Upper lobe of right lung (tissue), 1 donor: Measurements from ENCODE around the gene FEM1B. TPM values are rescaled to one million over a fixed set of nuclear protein-coding genes. Genes with fewer than 3 reads are reported as not detected.

ENCODE experiments used
- ATAC-seq: fragments of 200-7000 bp; cut with Tn5 transposase; one replicate; pipeline ENCODE4 v1.9.1; 2020; ENCODE audit warnings: mild to moderate bottlenecking, moderate library complexity
- DNase-seq: peaks from one replicate; pipeline ENCODE4 v3.0.0-alpha.2; 2020
- H3K27ac ChIP-seq: fragments of 200-600 bp; one replicate; pipeline ENCODE4 v1.8.0; 2022
- H3K27me3 ChIP-seq: fragments of 200-600 bp; one replicate; pipeline ENCODE4 v1.8.0; 2022; ENCODE audit warnings: mild to moderate bottlenecking
- H3K36me3 ChIP-seq: fragments of 200-600 bp; one replicate; pipeline ENCODE4 v1.8.0; 2022
- H3K4me1 ChIP-seq: fragments of 200-600 bp; one replicate; pipeline ENCODE4 v1.8.0; 2022
- H3K4me3 ChIP-seq: fragments of 200-600 bp; one replicate; pipeline ENCODE4 v1.8.0; 2022; ENCODE audit warnings: mild to moderate bottlenecking
- H3K9me3 ChIP-seq: fragments of 200-600 bp; one replicate; pipeline ENCODE4 v1.8.0; 2022
- CTCF ChIP-seq: fragments of 200-600 bp; IDR thresholded peaks from one replicate; pipeline ENCODE4 v1.8.0; 2022; ENCODE audit warnings: antibody characterized with exemption
- intact Hi-C: fragments of 100-400 bp; cut with DNase I; formaldehyde crosslinking; loops from one replicate; pipeline ENCODE4 v1.11.0; 2022
- total RNA-seq: library from RNA; stranded (reverse); fragmentation: NEBNext Ultra II Directional; extraction: Animal tissue kit (Norgen Biotek cat#: 25700); gene quantifications from one replicate; pipeline ENCODE4 v1.2.1, GENCODE V29; 2021
- donor health status: DM: no; HTN: yes; CAD: no; lungs with severe emphysema.

The FEM1B gene
- total RNA-seq, 1 donor from 2014 or later = 42.3 TPM

- no peak for TF ChIP-seq CTCF
- Histone ChIP-seq H3K36me3 (no peaks in the 10 kb centered on the region), H3K4me1 (peaks cover 19% of the 10 kb centered on the region), H3K27me3 (no peaks in the 10 kb centered on the region), H3K27ac (no peak overlapping the region), H3K4me3 (no peak overlapping the region), H3K9me3 (no peaks in the 10 kb centered on the region)
- ATAC-seq (no peak), DNase-seq (peak; percentile 59)
- intact Hi-C loops = no loop called here
Measured at GRCh38 chr15:68332266-68332665, 54.7 kb downstream of the FEM1B start.

GRCh38 chr15:68333775-68334470 lies 56.4 kb downstream of the FEM1B start:
- H3K9me3 ChIP-seq = no peaks in the 10 kb centered on the region
- DNase-seq (peak; percentile 81), ATAC-seq (peak; percentile 75)
- intact Hi-C loops = no loop called here
- TF ChIP-seq CTCF = no peak
- H3K27ac ChIP-seq = peak overlapping the region; percentile 6
- H3K4me3 ChIP-seq = no peak overlapping the region
- H3K36me3 ChIP-seq = no peaks in the 10 kb centered on the region
- no peaks in the 10 kb centered on the region for H3K27me3 ChIP-seq
- H3K4me1 ChIP-seq = peaks cover 19% of the 10 kb centered on the region

GRCh38 chr15:68334661-68335124 lies 57.1 kb downstream of the FEM1B start:
- no peaks in the 10 kb centered on the region for H3K27me3 ChIP-seq
- H3K4me1 ChIP-seq = peaks cover 19% of the 10 kb centered on the region
- no peak overlapping the region for H3K4me3 ChIP-seq
- no peaks in the 10 kb centered on the region for H3K36me3 ChIP-seq
- no peak for ATAC-seq
- no peaks in the 10 kb centered on the region for H3K9me3 ChIP-seq
- no peak for TF ChIP-seq CTCF
- peak overlapping the region; percentile 6 for H3K27ac ChIP-seq
- no peak for DNase-seq
- intact Hi-C loops = no loop called here

GRCh38 chr15:68335251-68335650 lies 57.7 kb downstream of the FEM1B start:
- Histone ChIP-seq H3K9me3 (no peaks in the 10 kb centered on the region), H3K27ac (peak overlapping the region; percentile 2), H3K27me3 (no peaks in the 10 kb centered on the region), H3K4me3 (no peak overlapping the region), H3K4me1 (peaks cover 19% of the 10 kb centered on the region), H3K36me3 (no peaks in the 10 kb centered on the region)
- intact Hi-C loops = no loop called here
- no peak for ATAC-seq
- DNase-seq = no peak
- TF ChIP-seq CTCF = no peak

- TF ChIP-seq CTCF = no peak
- ATAC-seq = no peak
- H3K27ac ChIP-seq = no peak overlapping the region
- H3K4me1 ChIP-seq = peaks cover 19% of the 10 kb centered on the region
- no peak for DNase-seq
- no peaks in the 10 kb centered on the region for H3K36me3 ChIP-seq
- H3K9me3 ChIP-seq = no peaks in the 10 kb centered on the region
- no peaks in the 10 kb centered on the region for H3K27me3 ChIP-seq
- H3K4me3 ChIP-seq = no peak overlapping the region
- intact Hi-C loops = no loop called here
Measured at GRCh38 chr15:68335655-68336054, 58.1 kb downstream of the FEM1B start.
